Activated CD4-positive, alpha-beta T cell treated with anti-CD3 and anti-CD28 coated beads, Interleukin-2, amount 10 ng/mL, durations not matched to agents 7 days and 5 days (primary cell): ENCODE results near the gene ATG13. TPM values are rescaled to one million over a fixed set of nuclear protein-coding genes. Genes with fewer than 3 reads are reported as not detected.

ENCODE experiments used
- CTCF ChIA-PET: fragments of 350-600 bp; sonication (Branson Sonifier 250); formaldehyde crosslinking; loops from one replicate; lab custom pipeline; 2021; ENCODE audit warnings: antibody characterized with exemption; lab: Charles Lee
- POLR2A ChIA-PET: fragments of 350-600 bp; sonication (Branson Sonifier 250); formaldehyde crosslinking; loops from one replicate; lab custom pipeline; 2021; ENCODE audit warnings: antibody characterized with exemption; lab: Charles Lee
- DNase-seq: peaks from one replicate; pipeline ENCODE4 v3.0.0-alpha.2; 2020
- H3K27ac Mint-ChIP-seq: one replicate; pipeline ENCODE4 v1.8.0; 2021; ENCODE audit warnings: mild to moderate bottlenecking, moderate library complexity, mixed read lengths
- H3K27me3 Mint-ChIP-seq: one replicate; pipeline ENCODE4 v1.8.0; 2021; ENCODE audit warnings: mixed read lengths
- H3K36me3 Mint-ChIP-seq: one replicate; pipeline ENCODE4 v1.8.0; 2021; ENCODE audit warnings: low read depth, mixed read lengths
- H3K4me1 Mint-ChIP-seq: one replicate; pipeline ENCODE4 v1.8.0; 2021; ENCODE audit warnings: mixed read lengths
- H3K4me3 Mint-ChIP-seq: one replicate; pipeline ENCODE4 v1.8.0; 2021; ENCODE audit warnings: mild to moderate bottlenecking, moderate library complexity, mixed read lengths
- H3K9me3 Mint-ChIP-seq: one replicate; pipeline ENCODE4 v1.8.0; 2021; ENCODE audit warnings: mixed read lengths
- total RNA-seq, 2 experiments: library from RNA; stranded (reverse); gene quantifications; one replicate each; pipeline ENCODE4 v1.2.3, GENCODE V29; 2021

Gene ATG13
- total RNA-seq, 2 experiments from 2014 or later: 56.8 to 62.1 TPM

DNA sequence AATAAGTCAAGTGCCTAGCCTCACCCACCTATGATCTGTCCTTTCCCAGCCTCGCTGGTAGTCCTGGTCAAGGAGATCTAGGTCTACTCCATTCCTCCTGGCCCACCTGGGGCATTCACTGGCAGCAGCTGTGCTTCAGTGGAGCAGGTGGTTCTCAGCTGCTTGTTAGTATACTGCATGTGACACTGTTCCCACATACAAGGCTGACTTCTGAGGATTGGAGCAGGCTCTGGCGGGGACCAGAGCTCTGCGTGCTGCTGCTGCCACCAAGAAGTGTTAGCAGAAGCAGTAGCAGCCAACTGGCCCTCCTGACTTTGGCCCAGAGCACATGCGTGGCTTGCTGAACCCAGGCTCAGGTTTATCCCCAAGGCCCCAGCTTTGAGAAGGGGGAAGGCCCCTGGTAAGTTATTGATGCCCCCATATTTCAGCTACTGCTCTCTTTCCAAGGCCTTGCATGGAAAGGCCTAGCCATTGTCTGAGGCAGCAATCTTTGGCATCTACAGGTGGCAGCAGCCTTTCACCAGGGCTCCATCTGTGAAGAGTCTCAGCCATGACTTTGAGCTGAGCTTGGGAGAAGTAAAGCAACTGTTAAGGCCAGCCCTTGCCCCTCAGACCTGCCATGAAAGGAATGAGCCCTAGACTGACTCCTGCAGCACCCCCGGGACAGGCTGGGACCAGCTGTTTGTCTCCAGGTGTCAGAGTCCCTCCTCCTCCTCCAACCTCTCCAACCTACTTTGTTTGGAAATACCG lies 56.5 kb downstream of the ATG13 start:
- POLR2A ChIA-PET: no interaction called here
- peaks cover 81% of the 10 kb centered on the region for H3K4me1 Mint-ChIP-seq

DNA sequence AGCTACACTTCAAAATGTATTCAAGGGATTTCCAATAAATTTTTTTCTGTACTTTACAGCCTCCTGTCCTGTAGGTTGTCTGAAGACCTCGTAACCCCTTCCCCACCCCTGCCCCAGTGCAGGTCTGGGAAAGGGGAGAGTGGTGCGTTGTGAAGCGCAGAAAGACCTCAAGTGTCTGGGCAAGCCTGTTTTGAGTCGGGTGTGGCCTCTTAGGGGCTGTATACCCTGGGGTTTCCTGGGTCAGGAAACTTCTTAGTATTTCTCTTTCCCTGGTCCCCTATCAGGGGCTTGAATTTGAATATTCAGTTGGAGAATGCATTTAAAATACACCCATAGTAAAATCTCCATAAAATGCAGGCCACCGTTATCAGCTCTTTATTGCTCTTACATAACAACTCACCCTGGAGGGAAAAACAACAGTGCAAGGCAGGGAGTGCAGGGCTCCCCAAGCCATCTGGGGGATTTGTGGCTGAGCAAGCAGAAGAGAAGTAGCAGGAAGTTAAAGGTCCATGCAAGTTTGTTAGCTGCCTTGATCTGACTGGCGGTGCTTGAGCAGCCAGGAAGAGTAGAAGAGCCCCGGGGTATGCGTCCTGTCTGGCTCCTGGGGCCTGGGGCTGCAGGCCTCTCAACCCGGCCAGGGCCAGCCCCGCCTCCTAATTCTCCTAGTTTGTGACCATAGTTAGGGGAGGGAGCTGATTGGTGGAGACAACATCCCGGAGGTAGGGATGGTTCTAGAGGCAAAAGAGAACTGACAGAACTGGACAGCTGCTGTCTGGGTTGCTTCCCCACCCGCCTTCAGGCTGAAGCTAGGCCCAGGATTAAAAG lies 57.3 kb downstream of the ATG13 start:
- H3K27ac Mint-ChIP-seq: peak overlapping the region; percentile 92
- CTCF ChIA-PET: interaction anchor here (0.5 to 2.0 kb wide), 6 partner anchors 10 to 542 kb away, joined by 3 to 8 read pairs (median 3); partner anchors contain the start of genes ARHGAP1 and ZNF408
- H3K4me1 Mint-ChIP-seq: peaks cover 74% of the 10 kb centered on the region

More for the DNA sequence above, 56.5 kb downstream of the ATG13 start:
- DNase-seq: no peak
- Mint-ChIP-seq H3K27ac (peak overlapping the region; percentile 92), H3K4me3 (no peak overlapping the region), H3K27me3 (no peaks in the 10 kb centered on the region), H3K36me3 (peaks cover 61% of the 10 kb centered on the region), H3K9me3 (no peaks in the 10 kb centered on the region)
- CTCF ChIA-PET: interaction anchor here (0.5 to 2.0 kb wide), 5 partner anchors 11 to 335 kb away, joined by 3 to 8 read pairs (median 4); partner anchors contain the start of genes ARHGAP1 and ZNF408

DNA sequence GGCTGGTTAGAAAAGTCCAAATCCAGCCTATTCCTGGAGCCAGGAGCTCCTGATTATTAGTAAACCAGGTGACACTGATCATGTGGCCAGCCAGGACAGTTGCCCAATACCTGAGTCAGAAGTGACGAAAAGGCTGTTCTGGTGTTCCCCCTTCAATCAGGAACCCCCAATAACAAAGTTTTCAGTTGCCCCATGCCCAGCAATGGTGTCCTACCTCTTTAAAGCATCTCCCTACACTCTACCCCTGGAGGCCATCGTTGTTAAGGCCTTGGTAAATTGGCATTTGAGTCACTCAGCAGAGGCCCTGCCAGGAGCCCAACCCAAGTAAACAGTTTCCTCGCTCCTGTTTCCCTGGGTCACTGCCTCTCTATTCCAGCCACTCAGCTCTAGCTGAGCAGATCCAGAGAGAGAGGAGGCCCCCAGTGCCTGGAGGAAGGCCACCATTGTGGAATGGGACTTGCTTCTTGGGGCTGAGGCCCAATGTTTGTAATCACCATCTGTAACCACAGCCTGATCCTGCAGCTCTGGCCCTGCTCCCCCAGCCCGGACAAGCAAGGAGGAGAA lies 58.0 kb downstream of the ATG13 start:
- ChIA-PET POLR2A (interaction anchor here (0.5 kb wide), 2 partner anchors 15 to 559 kb away, joined by 3 read pairs; no protein-coding TSS in a partner anchor), CTCF (interaction anchor here (0.7 to 2.0 kb wide), 5 partner anchors 9 to 543 kb away, joined by 3 to 8 read pairs (median 3); partner anchors contain the start of genes ARHGAP1 and ZNF408)
- Mint-ChIP-seq H3K27ac (peak overlapping the region; percentile 92), H3K4me3 (no peak overlapping the region), H3K27me3 (no peaks in the 10 kb centered on the region), H3K9me3 (no peaks in the 10 kb centered on the region), H3K36me3 (peaks cover 52% of the 10 kb centered on the region), H3K4me1 (peaks cover 68% of the 10 kb centered on the region)
- DNase-seq: no peak

More for the DNA sequence above, 57.3 kb downstream of the ATG13 start:
- no peaks in the 10 kb centered on the region for H3K27me3 Mint-ChIP-seq
- POLR2A ChIA-PET: interaction anchor here (0.5 kb wide), 2 partner anchors 16 to 558 kb away, joined by 3 read pairs; no protein-coding TSS in a partner anchor
- DNase-seq: peak; percentile 38
- H3K9me3 Mint-ChIP-seq: no peaks in the 10 kb centered on the region
- H3K4me3 Mint-ChIP-seq: no peak overlapping the region
- peaks cover 55% of the 10 kb centered on the region for H3K36me3 Mint-ChIP-seq

DNA sequence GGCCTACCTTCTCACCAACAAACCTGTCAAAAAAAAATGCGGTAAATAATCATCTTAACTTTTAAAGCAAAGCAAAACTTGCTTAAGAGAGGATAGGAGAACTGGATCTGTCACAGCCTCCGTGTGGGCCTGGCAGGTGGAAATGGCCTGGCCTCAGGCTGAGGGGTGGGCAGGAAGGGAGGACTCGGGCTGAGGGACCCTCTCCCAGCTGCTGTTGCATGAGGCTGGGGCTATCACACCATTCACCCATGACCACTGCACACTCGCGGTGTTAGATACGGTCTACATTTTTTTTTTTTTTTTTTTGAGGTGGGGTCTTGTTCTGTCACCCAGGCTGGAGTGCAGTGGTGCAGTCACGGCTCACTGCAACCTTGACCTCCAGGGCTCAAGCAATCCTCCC lies 58.6 kb downstream of the ATG13 start:
- no peak for DNase-seq
- ChIA-PET POLR2A (no interaction called here), CTCF (interaction anchor here (1.2 kb wide), 1 partner anchor 74 kb away, joined by 7 read pairs; no protein-coding TSS in a partner anchor)
- Mint-ChIP-seq H3K4me1 (peaks cover 63% of the 10 kb centered on the region), H3K4me3 (no peak overlapping the region), H3K36me3 (peaks cover 53% of the 10 kb centered on the region), H3K9me3 (no peaks in the 10 kb centered on the region), H3K27me3 (no peaks in the 10 kb centered on the region), H3K27ac (no peak overlapping the region)

DNA sequence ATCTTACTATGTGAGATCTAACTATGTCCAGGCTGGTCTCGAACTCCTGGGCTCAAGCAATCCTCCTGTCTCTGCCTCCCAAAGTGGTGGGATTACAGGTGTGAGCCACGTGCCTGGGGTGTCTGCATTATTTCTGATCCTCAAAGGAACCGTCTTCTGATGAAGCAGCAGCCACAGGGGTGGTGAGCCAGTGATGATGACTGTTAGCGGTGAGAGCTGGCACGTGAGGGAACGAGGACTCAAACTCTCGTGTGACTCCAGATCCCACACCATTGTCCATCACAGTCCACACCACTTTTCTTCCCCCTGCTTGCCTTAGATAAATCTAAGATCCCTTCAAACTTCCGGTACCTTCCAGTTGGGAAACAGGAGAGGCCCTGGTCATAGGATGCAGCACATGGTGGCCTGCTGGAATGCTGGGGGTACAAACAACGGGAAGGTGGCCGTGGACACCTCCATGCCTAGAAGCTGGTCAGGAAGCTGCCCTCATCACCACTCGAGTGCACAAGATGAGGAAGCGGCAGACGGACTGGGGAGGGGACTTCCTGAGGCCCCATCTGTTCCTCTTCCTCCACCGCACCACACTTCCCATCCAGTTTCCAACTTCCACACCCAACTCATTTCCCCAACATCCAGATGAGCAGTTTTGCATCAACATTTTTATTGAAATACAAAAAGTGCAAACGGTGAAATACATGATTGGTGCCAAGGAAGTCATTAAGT lies 59.2 kb downstream of the ATG13 start:
- H3K27me3 Mint-ChIP-seq: no peaks in the 10 kb centered on the region
- H3K4me3 Mint-ChIP-seq: no peak overlapping the region
- peak overlapping the region; percentile 85 for H3K27ac Mint-ChIP-seq
- H3K36me3 Mint-ChIP-seq: peaks cover 50% of the 10 kb centered on the region
- POLR2A ChIA-PET: no interaction called here
- H3K9me3 Mint-ChIP-seq: no peaks in the 10 kb centered on the region
- CTCF ChIA-PET: interaction anchor here (1.0 to 1.2 kb wide), 2 partner anchors 9 to 75 kb away, joined by 3 to 7 read pairs; no protein-coding TSS in a partner anchor
- peaks cover 56% of the 10 kb centered on the region for H3K4me1 Mint-ChIP-seq
- DNase-seq: no peak

DNA sequence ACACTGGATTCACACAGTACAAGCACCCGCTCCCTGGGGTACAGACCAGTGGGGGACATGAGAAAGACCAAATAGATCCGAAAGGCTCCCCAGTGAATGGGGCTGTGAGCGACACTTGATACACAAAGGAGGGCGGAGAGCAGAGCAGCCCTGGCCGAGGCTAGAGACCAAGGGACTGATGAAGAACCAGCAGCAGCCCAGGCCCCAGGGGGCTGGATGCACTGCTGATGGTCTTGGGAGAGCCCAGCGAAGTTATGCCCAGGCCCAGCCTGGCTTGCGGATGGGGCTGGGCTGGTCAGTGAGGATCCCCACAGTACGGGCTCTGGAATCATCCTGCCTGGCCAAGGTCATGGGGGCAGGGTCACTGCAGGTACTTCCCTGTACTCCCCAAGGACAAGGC lies 59.8 kb downstream of the ATG13 start:
- ChIA-PET POLR2A (no interaction called here), CTCF (interaction anchor here (1.0 kb wide), 1 partner anchor 10 kb away, joined by 3 read pairs; no protein-coding TSS in a partner anchor)
- H3K4me3 Mint-ChIP-seq: no peak overlapping the region
- H3K4me1 Mint-ChIP-seq: peaks cover 50% of the 10 kb centered on the region
- H3K27me3 Mint-ChIP-seq: no peaks in the 10 kb centered on the region
- no peak for DNase-seq
- peak overlapping the region; percentile 85 for H3K27ac Mint-ChIP-seq
- no peaks in the 10 kb centered on the region for H3K9me3 Mint-ChIP-seq
- peaks cover 48% of the 10 kb centered on the region for H3K36me3 Mint-ChIP-seq

DNA sequence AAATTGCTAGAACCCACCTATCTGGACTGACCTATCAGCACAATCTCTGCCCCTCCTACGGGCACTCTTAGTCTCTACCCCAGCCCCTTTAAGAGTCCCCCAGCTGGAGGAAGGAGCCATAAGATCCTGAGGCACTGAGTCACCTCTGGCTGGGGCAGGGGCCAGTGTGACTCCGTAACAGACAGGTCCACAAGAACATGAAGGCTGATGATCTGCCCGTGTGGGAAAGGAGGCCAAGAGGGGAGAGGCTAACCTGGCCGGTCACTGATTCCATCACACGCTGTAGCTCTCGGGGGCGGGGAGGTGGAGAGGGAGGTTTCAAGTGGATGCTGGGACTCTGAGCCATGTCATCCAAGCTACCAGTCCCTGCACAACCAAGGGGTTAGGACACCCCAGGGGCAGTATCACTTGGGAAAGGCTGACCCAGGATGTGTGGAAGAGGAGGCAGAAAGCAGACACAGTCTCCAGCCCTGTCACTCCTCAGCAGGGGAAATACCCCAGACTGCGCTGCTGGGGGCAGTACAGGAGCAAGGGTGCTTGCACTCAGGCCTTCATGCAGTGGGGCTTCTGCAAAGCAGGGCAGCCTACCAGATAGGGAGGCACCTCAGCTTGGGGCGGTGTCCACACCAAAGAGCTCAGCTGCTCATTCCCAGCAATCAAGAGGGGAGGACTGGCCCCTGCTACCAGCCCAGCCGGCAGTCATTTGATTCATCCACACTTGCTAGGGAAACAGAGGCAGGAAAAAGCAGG lies 60.8 kb downstream of the ATG13 start:
- no peaks in the 10 kb centered on the region for H3K9me3 Mint-ChIP-seq
- H3K27ac Mint-ChIP-seq: peak overlapping the region; percentile 25
- H3K4me3 Mint-ChIP-seq: no peak overlapping the region
- POLR2A ChIA-PET: no interaction called here
- no peak for DNase-seq
- peaks cover 40% of the 10 kb centered on the region for H3K4me1 Mint-ChIP-seq
- peaks cover 38% of the 10 kb centered on the region for H3K36me3 Mint-ChIP-seq
- no peaks in the 10 kb centered on the region for H3K27me3 Mint-ChIP-seq
- CTCF ChIA-PET: interaction anchor here (1.0 to 1.2 kb wide), 2 partner anchors 10 to 20 kb away, joined by 3 read pairs; no protein-coding TSS in a partner anchor

DNA sequence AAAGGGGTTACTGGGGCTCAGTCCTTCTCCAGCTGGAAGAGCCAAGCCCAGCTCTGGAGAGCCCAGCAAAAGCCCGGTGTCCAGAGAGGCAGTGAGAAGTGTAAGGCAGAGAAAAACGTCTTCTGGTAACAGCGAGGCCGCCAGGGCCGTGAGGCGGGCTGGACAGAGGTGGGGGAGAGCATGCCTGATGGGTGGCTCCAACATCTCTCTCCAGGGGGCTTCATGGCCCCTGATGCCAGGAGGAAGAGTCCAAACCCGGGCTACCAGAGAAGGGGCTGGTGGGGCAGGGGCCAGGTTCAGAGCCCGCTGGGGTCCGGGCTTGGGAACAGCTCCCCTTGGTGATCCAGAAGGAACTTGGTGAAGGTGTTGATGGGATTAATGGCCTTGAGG lies 61.4 kb downstream of the ATG13 start:
- H3K4me1 Mint-ChIP-seq: peaks cover 35% of the 10 kb centered on the region

DNA sequence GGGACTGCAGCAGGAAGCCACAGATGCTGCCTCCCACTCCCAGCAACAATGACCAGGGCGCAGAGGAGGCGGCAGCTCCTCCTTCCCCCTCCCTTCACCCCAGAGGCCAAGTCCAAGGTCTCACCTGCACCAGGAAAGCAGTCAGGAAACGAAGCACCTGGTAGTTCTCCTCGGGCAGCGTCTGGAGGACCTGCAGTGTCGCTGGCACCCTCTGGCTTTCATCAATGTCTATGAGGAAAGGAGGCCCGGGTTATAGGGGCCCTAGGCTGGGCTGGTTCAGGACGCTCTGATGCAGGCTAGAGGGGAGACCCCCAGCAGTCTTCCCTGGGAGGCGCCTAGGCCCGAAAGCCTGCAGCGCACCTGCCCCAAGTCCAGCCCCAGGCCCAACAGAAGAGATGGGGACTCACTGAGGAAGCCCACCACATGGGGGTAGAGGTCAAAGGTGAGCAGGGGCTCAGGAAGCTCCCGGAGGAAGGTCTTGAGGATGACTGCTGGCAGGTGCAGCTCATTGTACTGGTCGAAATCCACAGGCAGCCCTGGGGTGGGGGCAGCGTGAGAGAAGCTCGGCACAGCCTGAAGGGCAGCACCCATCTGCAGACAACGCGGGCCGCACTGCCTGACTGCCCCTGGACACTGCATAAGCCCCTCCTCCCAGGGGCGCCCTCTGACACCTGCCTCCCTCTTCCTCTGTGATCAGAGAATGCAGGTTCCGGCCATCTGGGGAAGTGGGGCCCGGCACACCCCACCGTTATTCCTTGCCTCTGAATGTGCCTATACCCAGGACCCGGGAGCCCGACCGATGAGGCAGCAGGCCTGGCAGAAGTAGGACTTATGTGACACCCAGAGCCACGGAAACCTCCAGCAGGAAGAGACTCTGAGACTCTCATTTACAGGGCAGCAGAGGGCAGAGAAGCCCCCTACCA lies 62.1 kb downstream of the ATG13 start:
- H3K27me3 Mint-ChIP-seq: no peaks in the 10 kb centered on the region
- CTCF ChIA-PET: interaction anchor here (0.6 to 1.9 kb wide), 4 partner anchors 8 to 166 kb away, joined by 3 to 5 read pairs (median 3); no protein-coding TSS in a partner anchor

More for the DNA sequence above, 61.4 kb downstream of the ATG13 start:
- Mint-ChIP-seq H3K4me3 (no peak overlapping the region), H3K9me3 (no peaks in the 10 kb centered on the region), H3K27me3 (no peaks in the 10 kb centered on the region), H3K27ac (peak overlapping the region; percentile 9), H3K36me3 (peaks cover 35% of the 10 kb centered on the region)
- DNase-seq: no peak
- POLR2A ChIA-PET: no interaction called here
- CTCF ChIA-PET: interaction anchor here (0.6 to 1.2 kb wide), 3 partner anchors 9 to 165 kb away, joined by 3 read pairs; no protein-coding TSS in a partner anchor

DNA sequence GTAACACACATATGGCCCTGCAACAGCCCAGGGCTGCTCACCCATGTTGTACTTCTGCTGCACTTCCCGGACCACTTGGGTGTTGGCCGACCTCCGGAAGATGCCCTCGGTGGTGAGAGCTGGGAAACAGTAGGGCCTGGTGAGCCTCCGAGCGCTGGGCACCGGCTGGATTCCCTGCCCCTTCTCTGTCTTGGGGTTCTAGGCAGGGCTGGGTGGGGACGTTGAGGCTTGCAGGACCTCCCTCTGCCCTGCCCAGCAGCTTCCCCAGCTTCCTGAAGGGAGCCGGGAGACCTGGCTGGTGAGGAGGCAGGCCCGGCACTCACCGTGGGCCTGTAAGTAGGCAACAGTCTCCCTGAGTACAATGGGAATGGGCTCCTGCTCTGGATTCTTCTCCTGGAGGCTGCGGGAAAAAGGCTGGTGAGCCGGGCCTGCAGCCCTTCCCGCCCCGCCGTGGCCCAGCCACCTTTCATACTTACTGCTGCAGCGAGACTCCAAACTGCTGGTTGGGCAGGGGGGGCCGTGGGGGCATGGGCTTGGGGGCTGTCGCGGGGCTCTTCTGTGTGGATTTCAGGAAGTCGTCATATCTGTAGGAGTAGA lies 62.9 kb downstream of the ATG13 start:
- no peak for DNase-seq
- Mint-ChIP-seq H3K9me3 (no peaks in the 10 kb centered on the region), H3K4me3 (no peak overlapping the region), H3K4me1 (peaks cover 21% of the 10 kb centered on the region), H3K27me3 (no peaks in the 10 kb centered on the region), H3K36me3 (peaks cover 33% of the 10 kb centered on the region), H3K27ac (peak overlapping the region; percentile 25)
- CTCF ChIA-PET: interaction anchor here (1.2 to 1.9 kb wide), 2 partner anchors 9 to 11 kb away, joined by 3 to 5 read pairs; no protein-coding TSS in a partner anchor
- POLR2A ChIA-PET: no interaction called here

More for the DNA sequence above, 62.1 kb downstream of the ATG13 start:
- Mint-ChIP-seq H3K27ac (no peak overlapping the region), H3K4me1 (peaks cover 29% of the 10 kb centered on the region), H3K9me3 (no peaks in the 10 kb centered on the region), H3K36me3 (peaks cover 36% of the 10 kb centered on the region), H3K4me3 (no peak overlapping the region)
- no peak for DNase-seq
- POLR2A ChIA-PET: no interaction called here
